GM23338 (cell line): Measurements from ENCODE around the gene TMEM190. TPM values are rescaled to one million over a fixed set of nuclear protein-coding genes. Genes with fewer than 3 reads are reported as not detected.

ENCODE experiments used
- ATAC-seq: fragments of 200-7000 bp; cut with Tn5 transposase; 3 replicates; pipeline ENCODE4 v1.9.1; 2020
- DNase-seq: peaks from one replicate; pipeline ENCODE4 v3.0.0-alpha.2; 2015; ENCODE audit warnings: low spot score
- H2AFZ ChIP-seq: fragments of 200-600 bp; sonication (generic); 2 replicates; pipeline ENCODE4 v1.8.0; 2016; ENCODE audit warnings: antibody characterized with exemption, mild to moderate bottlenecking, moderate library complexity
- H3F3A ChIP-seq: fragments of 200-600 bp; sonication (generic); replicated peaks from 2 replicates; pipeline ENCODE4 v1.8.0; 2017; ENCODE audit warnings: antibody characterized with exemption, mixed run types, low read depth
- H3K27ac ChIP-seq: fragments of 200-600 bp; sonication (generic); 2 replicates; pipeline ENCODE4 v1.6.1; 2016; ENCODE audit warnings: low read depth
- H3K27me3 ChIP-seq: fragments of 200-600 bp; sonication (generic); 2 replicates; pipeline ENCODE4 v1.8.0; 2016; ENCODE audit warnings: mild to moderate bottlenecking, mixed run types, moderate library complexity; ENCODE audit not compliant: insufficient read depth
- H3K36me3 ChIP-seq: fragments of 200-600 bp; sonication (generic); 2 replicates; pipeline ENCODE4 v1.8.0; 2016; ENCODE audit warnings: mild to moderate bottlenecking; ENCODE audit not compliant: insufficient read depth
- H3K4me1 ChIP-seq: fragments of 200-600 bp; sonication (generic); 2 replicates; pipeline ENCODE4 v1.8.0; 2016; ENCODE audit warnings: mild to moderate bottlenecking, moderate library complexity; ENCODE audit not compliant: insufficient read depth
- H3K4me2 ChIP-seq: fragments of 200-600 bp; sonication (generic); 2 replicates; pipeline ENCODE4 v1.7.1; 2017; ENCODE audit warnings: mixed run types
- H3K4me3 ChIP-seq: fragments of 200-600 bp; sonication (generic); 2 replicates; pipeline ENCODE4 v1.6.1; 2016; ENCODE audit warnings: mixed run types
- H3K79me2 ChIP-seq: fragments of 200-600 bp; sonication (generic); replicated peaks from 2 replicates; pipeline ENCODE4 v1.8.0; 2017; ENCODE audit warnings: mild to moderate bottlenecking; ENCODE audit not compliant: insufficient read depth
- H3K9me2 ChIP-seq: fragments of 200-600 bp; sonication (generic); 2 replicates; pipeline ENCODE4 v1.8.0; 2017; ENCODE audit not compliant: insufficient read depth
- H4K20me1 ChIP-seq: fragments of 200-600 bp; sonication (generic); replicated peaks from 2 replicates; pipeline ENCODE4 v1.8.0; 2017; ENCODE audit warnings: mild to moderate bottlenecking; ENCODE audit not compliant: insufficient read depth
- H3K27ac Mint-ChIP-seq: 2 replicates; pipeline ENCODE4 v1.8.0; 2020; ENCODE audit warnings: inconsistent platforms, mild to moderate bottlenecking, moderate library complexity, mixed read lengths
- H3K27me3 Mint-ChIP-seq: 3 replicates; pipeline ENCODE4 v1.8.0; 2022; ENCODE audit warnings: low read depth, mild to moderate bottlenecking, moderate library complexity, mixed read lengths, inconsistent platforms; ENCODE audit not compliant: insufficient read depth, poor library complexity
- H3K36me3 Mint-ChIP-seq: 3 replicates; pipeline ENCODE4 v1.8.0; 2021; ENCODE audit warnings: low read depth, mild to moderate bottlenecking, inconsistent platforms, moderate library complexity, mixed read lengths
- H3K4me1 Mint-ChIP-seq: 3 replicates; pipeline ENCODE4 v1.8.0; 2020; ENCODE audit warnings: mild to moderate bottlenecking, inconsistent platforms, mixed read lengths
- H3K4me3 Mint-ChIP-seq: 3 replicates; pipeline ENCODE4 v1.8.0; 2021; ENCODE audit warnings: moderate library complexity, mild to moderate bottlenecking, inconsistent platforms, mixed read lengths
- H3K9me3 Mint-ChIP-seq: 3 replicates; pipeline ENCODE4 v1.8.0; 2020; ENCODE audit warnings: moderate library complexity, mild to moderate bottlenecking, inconsistent platforms, mixed read lengths
- CREB1 ChIP-seq: fragments of 250-450 bp; sonication (Bioruptor Pico); IDR thresholded peaks from 2 replicates; pipeline ENCODE4 v1.5.0; 2020; ENCODE audit warnings: low read depth, mild to moderate bottlenecking, moderate library complexity
- CTCF ChIP-seq, 2 experiments: fragments of 200-600 bp in 1 of 2; sonication (generic) in 1 of 2; conservative IDR thresholded peaks; 2 replicates each; pipeline versions ENCODE4 v1.5.1 to v1.6.1; 2016 to 2017; ENCODE audit warnings: antibody characterized with exemption in 2 of 2, low read depth in 2 of 2, mild to moderate bottlenecking in 2 of 2, moderate library complexity in 1 of 2
- ETS1 ChIP-seq: IDR thresholded peaks from 2 replicates; pipeline ENCODE4 v1.6.1; 2016; ENCODE audit warnings: antibody characterized with exemption
- EZH2 ChIP-seq: fragments of 200-600 bp; sonication (generic); IDR thresholded peaks from one replicate; pipeline ENCODE4 v1.8.0; 2017; ENCODE audit warnings: antibody characterized with exemption, mild to moderate bottlenecking, low read depth; ENCODE audit not compliant: unreplicated experiment
- EZH2phosphoT487 ChIP-seq: fragments of 200-600 bp; sonication (generic); IDR thresholded peaks from one replicate; pipeline ENCODE4 v1.8.1; 2018; ENCODE audit warnings: antibody characterized with exemption; ENCODE audit not compliant: unreplicated experiment
- JUNB ChIP-seq: IDR thresholded peaks from one replicate; pipeline ENCODE4 v1.6.1; 2016; ENCODE audit warnings: antibody characterized with exemption; ENCODE audit not compliant: unreplicated experiment
- NANOG ChIP-seq: IDR thresholded peaks from 2 replicates; pipeline ENCODE4 v1.6.1; 2016; ENCODE audit warnings: antibody characterized with exemption, borderline replicate concordance
- POLR2AphosphoS5 ChIP-seq: IDR thresholded peaks from 2 replicates; pipeline ENCODE4 v1.6.1; 2016; ENCODE audit warnings: antibody characterized with exemption, low read depth
- REST ChIP-seq: IDR thresholded peaks from one replicate; pipeline ENCODE4 v1.6.1; 2018; ENCODE audit warnings: antibody characterized with exemption; ENCODE audit not compliant: unreplicated experiment
- STAT1 ChIP-seq: IDR thresholded peaks from one replicate; pipeline ENCODE4 v1.6.1; 2016; ENCODE audit warnings: antibody characterized with exemption; ENCODE audit not compliant: unreplicated experiment
- ZNF114 ChIP-seq: fragments of 250-450 bp; sonication (Bioruptor Pico); IDR thresholded peaks from 2 replicates; pipeline ENCODE4 v1.5.0; 2020; ENCODE audit warnings: mild to moderate bottlenecking, moderate library complexity
- ZNF331 ChIP-seq: fragments of 250-450 bp; sonication (Bioruptor Pico); IDR thresholded peaks from 2 replicates; pipeline ENCODE4 v1.5.0; 2020; ENCODE audit warnings: low read depth, mild to moderate bottlenecking, moderate library complexity
- ZNF462 ChIP-seq: fragments of 250-450 bp; sonication (Bioruptor Pico); IDR thresholded peaks from 2 replicates; pipeline ENCODE4 v1.5.0; 2020; ENCODE audit warnings: mild to moderate bottlenecking, moderate library complexity
- polyA plus RNA-seq: library from polyadenylated mRNA; unstranded; fragments of >200 nt; fragmentation: Nextera tagmentation; extraction: Ambion mirVana; gene quantifications from 2 replicates; pipeline ENCODE4 v1.2.1, GENCODE V29; 2016
- total RNA-seq: library from RNA; depleted of rRNA; stranded (reverse); fragments of >200 nt; shearing (Covaris generic); gene quantifications from 2 replicates; pipeline ENCODE4 v1.2.3, GENCODE V29; 2014

The TMEM190 gene
- total and polyA plus RNA-seq, 2 experiments from 2014 or later, result 4.8 TPM; not detected in 1

- DNase-seq, result no peak
- H3F3A ChIP-seq, result peaks cover under 1% of the 10 kb centered on the region; the same call in 1 of the 2 replicates
- no peaks in the 10 kb centered on the region for H3K79me2 ChIP-seq
- no peaks in the 10 kb centered on the region for H4K20me1 ChIP-seq
- TF ChIP-seq JUNB (no peak), EZH2 (no peak), NANOG (no peak), ZNF114 (no peak), CTCF (conservative IDR thresholded peaks at IDR 0.05; ENCODE audit: low read depth in 2 of 2) (no peak), POLR2AphosphoS5 (no peak), CREB1 (CRISPR knock-in tag) (no peak), ETS1 (no peak), STAT1 (no peak), ZNF331 (CRISPR knock-in tag) (no peak), EZH2phosphoT487 (no peak), REST (no peak), ZNF462 (CRISPR knock-in tag) (no peak)
- H3K4me1 ChIP-seq, result no peaks in the 10 kb centered on the region
- Mint-ChIP-seq H3K4me3 (no peak overlapping the region), H3K27me3 (peaks cover 32% of the 10 kb centered on the region), H3K9me3 (no peaks in the 10 kb centered on the region), H3K4me1 (peaks cover 9% of the 10 kb centered on the region; the same call in 2 of the 3 replicates), H3K36me3 (no peaks in the 10 kb centered on the region), H3K27ac (no peak overlapping the region)
- H3K27ac ChIP-seq, result no peak overlapping the region
- H3K36me3 ChIP-seq, result no peaks in the 10 kb centered on the region
- peaks cover 24% of the 10 kb centered on the region for H3K27me3 ChIP-seq
- H3K9me2 ChIP-seq, result no peaks in the 10 kb centered on the region
- no peak overlapping the region for H3K4me3 ChIP-seq
- no peak for ATAC-seq
- no peak overlapping the region for H3K4me2 ChIP-seq
- H2AFZ ChIP-seq, result no peak overlapping the region
Measured at GRCh38 chr19:55360902-55361301, 15.7 kb upstream of the TMEM190 start.
